ENCODE data around the gene TRIM72.
"Not testable (repeated sequence)": the region's sequence is repeated elsewhere in the genome, so short reads cannot be mapped to it uniquely, and the experiment has no call there.

Gene TRIM72

DNA sequence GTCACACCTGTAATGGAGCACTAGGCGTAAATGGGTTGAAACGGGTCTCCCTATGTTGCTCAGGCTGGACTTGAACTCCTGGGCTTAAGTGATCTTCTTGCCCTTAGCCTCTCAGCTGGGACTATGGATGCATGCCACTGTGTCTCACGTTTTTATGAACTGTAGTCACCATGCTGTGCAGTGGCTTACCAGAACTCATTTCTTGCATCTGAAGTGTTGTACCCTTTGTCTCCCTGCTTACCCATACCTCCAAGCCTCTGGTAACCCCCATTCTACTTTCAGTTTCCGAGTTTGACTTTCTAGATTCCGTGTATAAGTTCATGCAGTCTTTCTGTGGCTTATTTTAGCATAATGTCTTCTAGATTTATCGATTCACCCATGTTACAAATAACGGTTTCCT, 19.0 kb upstream of the TRIM72 start:
- Histone ChIP-seq H2AFZ (ENCODE audit: low read length) (no peak overlapping the region), H3K9me2 (replicated peaks; ENCODE audit: low read depth, low read length) (no peaks in the 10 kb centered on the region), H3K4me1 (ENCODE audit: insufficient read depth, low read length, poor library complexity, severe bottlenecking) (no peaks in the 10 kb centered on the region), H3K27me3 (ENCODE audit: insufficient read depth, low read length, poor library complexity, severe bottlenecking) (no peaks in the 10 kb centered on the region), H3K4me3 (ENCODE audit: low read length, poor library complexity, severe bottlenecking) (no peak overlapping the region), H3K36me3 (ENCODE audit: insufficient read depth, low read length) (peaks cover 81% of the 10 kb centered on the region), H3F3A (ENCODE audit: low read depth) (peaks cover 16% of the 10 kb centered on the region), H3K4me2 (ENCODE audit: low read depth, low read length, poor library complexity, severe bottlenecking) (no peak overlapping the region), H3K9me3 (ENCODE audit: insufficient read depth, low read depth, low read length) (no peaks in the 10 kb centered on the region), H3K79me2 (ENCODE audit: insufficient read depth, low read length) (peaks cover 63% of the 10 kb centered on the region), H3K9ac (ENCODE audit: low read depth, low read length, poor library complexity, severe bottlenecking) (no peak overlapping the region), H4K20me1 (ENCODE audit: insufficient read depth, low read length, poor library complexity, severe bottlenecking) (peaks cover 86% of the 10 kb centered on the region)
- TF ChIP-seq, protein P1, sequence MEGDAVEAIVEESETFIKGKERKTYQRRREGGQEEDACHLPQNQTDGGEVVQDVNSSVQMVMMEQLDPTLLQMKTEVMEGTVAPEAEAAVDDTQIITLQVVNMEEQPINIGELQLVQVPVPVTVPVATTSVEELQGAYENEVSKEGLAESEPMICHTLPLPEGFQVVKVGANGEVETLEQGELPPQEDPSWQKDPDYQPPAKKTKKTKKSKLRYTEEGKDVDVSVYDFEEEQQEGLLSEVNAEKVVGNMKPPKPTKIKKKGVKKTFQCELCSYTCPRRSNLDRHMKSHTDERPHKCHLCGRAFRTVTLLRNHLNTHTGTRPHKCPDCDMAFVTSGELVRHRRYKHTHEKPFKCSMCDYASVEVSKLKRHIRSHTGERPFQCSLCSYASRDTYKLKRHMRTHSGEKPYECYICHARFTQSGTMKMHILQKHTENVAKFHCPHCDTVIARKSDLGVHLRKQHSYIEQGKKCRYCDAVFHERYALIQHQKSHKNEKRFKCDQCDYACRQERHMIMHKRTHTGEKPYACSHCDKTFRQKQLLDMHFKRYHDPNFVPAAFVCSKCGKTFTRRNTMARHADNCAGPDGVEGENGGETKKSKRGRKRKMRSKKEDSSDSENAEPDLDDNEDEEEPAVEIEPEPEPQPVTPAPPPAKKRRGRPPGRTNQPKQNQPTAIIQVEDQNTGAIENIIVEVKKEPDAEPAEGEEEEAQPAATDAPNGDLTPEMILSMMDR (conservative IDR thresholded peaks at IDR 0.05; ENCODE audit: low read length) = no peak
- no peak for TF ChIP-seq EZH2phosphoT487 (IDR thresholded peaks at IDR 0.05; ENCODE audit: borderline replicate concordance)

DNA sequence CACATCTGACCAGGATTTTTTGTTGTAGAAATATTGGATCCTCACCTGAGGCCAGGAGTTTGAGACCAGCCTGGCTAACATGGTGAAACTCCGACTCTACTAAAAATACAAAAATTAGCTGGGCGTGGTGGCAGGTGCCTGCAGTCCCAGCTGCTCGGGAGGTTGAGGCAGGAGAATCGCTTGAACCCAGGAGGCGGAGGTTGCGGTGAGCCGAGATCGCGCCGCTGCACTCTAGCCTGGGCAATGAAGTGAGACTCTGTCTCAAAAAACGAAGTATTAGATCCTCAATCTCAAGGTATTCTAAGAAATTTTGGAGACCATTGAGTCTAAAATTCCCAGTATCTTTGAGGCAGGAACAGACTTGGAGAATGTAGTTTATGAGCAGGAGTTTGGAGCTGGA, 18.1 kb upstream of the TRIM72 start:
- peaks cover 12% of the 10 kb centered on the region for H3F3A ChIP-seq (ENCODE audit: low read depth)
- H3K4me3 ChIP-seq (ENCODE audit: low read length, poor library complexity, severe bottlenecking); H3K4me1 ChIP-seq (ENCODE audit: insufficient read depth, low read length, poor library complexity, severe bottlenecking); H3K27me3 ChIP-seq (ENCODE audit: insufficient read depth, low read length, poor library complexity, severe bottlenecking); H3K9me3 ChIP-seq (ENCODE audit: insufficient read depth, low read depth, low read length); H3K9me2 ChIP-seq (replicated peaks; ENCODE audit: low read depth, low read length); H2AFZ ChIP-seq (ENCODE audit: low read length); H3K9ac ChIP-seq (ENCODE audit: low read depth, low read length, poor library complexity, severe bottlenecking); H3K4me2 ChIP-seq (ENCODE audit: low read depth, low read length, poor library complexity, severe bottlenecking): not testable (repeated sequence)
- peaks cover 72% of the 10 kb centered on the region for H3K36me3 ChIP-seq (ENCODE audit: insufficient read depth, low read length)
- H4K20me1 ChIP-seq (ENCODE audit: insufficient read depth, low read length, poor library complexity, severe bottlenecking) = peaks cover 77% of the 10 kb centered on the region
- H3K79me2 ChIP-seq (ENCODE audit: insufficient read depth, low read length) = peaks cover 53% of the 10 kb centered on the region

DNA sequence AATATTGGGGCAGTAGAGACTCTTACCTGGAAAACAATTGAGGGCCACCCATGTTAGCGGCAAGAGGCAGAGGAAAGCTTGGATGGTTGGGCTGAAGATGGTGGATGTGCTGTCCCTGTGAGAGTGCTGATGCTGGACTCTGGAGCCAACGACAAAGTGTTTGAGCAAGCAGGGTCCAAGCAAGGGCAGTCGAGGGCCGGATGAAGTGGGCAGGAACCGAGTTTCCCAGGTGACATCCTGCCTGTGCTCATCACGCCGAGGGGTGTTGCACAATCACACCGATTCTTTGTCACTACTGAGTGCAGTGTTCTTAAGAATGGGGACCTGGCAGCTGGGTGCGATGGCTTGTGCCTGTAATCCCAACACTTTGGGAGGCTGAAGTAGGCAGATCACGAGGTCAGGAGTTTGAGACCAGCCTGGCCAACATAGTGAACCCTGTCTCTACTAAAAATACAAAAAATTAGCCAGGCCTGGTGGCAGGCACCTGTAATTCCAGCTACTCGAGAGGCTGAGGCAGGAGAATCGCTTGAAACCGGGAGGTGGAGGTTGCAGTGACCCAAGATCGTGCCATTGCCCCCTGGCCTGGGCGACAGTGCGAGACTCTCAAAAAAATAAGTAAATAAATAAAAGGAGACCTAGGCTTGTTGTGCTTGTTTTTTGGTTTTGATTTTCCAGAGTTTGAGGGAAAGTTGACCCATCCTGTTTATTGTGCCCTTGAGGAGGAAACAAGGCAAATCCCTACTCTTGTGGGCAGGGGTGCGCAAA, 17.4 kb upstream of the TRIM72 start:
- no peaks in the 10 kb centered on the region for H3K9me2 ChIP-seq (replicated peaks; ENCODE audit: low read depth, low read length)
- no peaks in the 10 kb centered on the region for H3K9me3 ChIP-seq (ENCODE audit: insufficient read depth, low read depth, low read length)
- no peak overlapping the region for H2AFZ ChIP-seq (ENCODE audit: low read length)
- H4K20me1 ChIP-seq (ENCODE audit: insufficient read depth, low read length, poor library complexity, severe bottlenecking) = peaks cover 70% of the 10 kb centered on the region
- peaks cover 65% of the 10 kb centered on the region for H3K36me3 ChIP-seq (ENCODE audit: insufficient read depth, low read length)
- H3K4me3 ChIP-seq (ENCODE audit: low read length, poor library complexity, severe bottlenecking) = no peak overlapping the region
- no peak for TF ChIP-seq EZH2phosphoT487 (IDR thresholded peaks at IDR 0.05; ENCODE audit: borderline replicate concordance)
- TF ChIP-seq, protein P1 (conservative IDR thresholded peaks at IDR 0.05; ENCODE audit: low read length) = no peak
- no peaks in the 10 kb centered on the region for H3K4me1 ChIP-seq (ENCODE audit: insufficient read depth, low read length, poor library complexity, severe bottlenecking)
- no peak overlapping the region for H3K9ac ChIP-seq (ENCODE audit: low read depth, low read length, poor library complexity, severe bottlenecking)
- no peak overlapping the region for H3K4me2 ChIP-seq (ENCODE audit: low read depth, low read length, poor library complexity, severe bottlenecking)
- peaks cover 47% of the 10 kb centered on the region for H3K79me2 ChIP-seq (ENCODE audit: insufficient read depth, low read length)
- H3K27me3 ChIP-seq (ENCODE audit: insufficient read depth, low read length, poor library complexity, severe bottlenecking) = no peaks in the 10 kb centered on the region
- H3F3A ChIP-seq (ENCODE audit: low read depth) = peaks cover 8% of the 10 kb centered on the region
